H1 (cell line): Measurements from ENCODE around the gene NAPA. TPM values are rescaled to one million over a fixed set of nuclear protein-coding genes. Genes with fewer than 3 reads are reported as not detected.

Experiments
- JUND ChIP-seq: IDR thresholded peaks from 2 replicates; pipeline ENCODE4 v1.6.1; 2011; ENCODE audit warnings: mild to moderate bottlenecking, improper control_type of control experiment, low read length
- TBP ChIP-seq: IDR thresholded peaks from 2 replicates; pipeline ENCODE4 v1.6.1; 2011; ENCODE audit warnings: low read depth, low read length, improper control_type of control experiment
- polyA plus RNA-seq, 7 experiments: library from polyadenylated mRNA; depleted of rRNA in 3 of 7; stranded (reverse) in 5 of 7; unstranded in 2 of 7; fragments of >200 nt in 5 of 7; fragments of 200-250 nt in 2 of 7; gene quantifications; 1 replicate in 5 of 7; 2 replicates in 1 of 7; 4 replicates in 1 of 7; pipeline versions ENCODE4 v1.2.1 to v1.2.3, GENCODE V29; 2011 to 2013; ENCODE audit warnings: missing spikeins in 2 of 7, mixed read lengths in 2 of 7
- total RNA-seq: library from RNA; stranded (reverse); fragmentation: NEBNext Ultra II Directional; extraction: Animal tissue kit (Norgen Biotek cat#: 25700); gene quantifications from 2 replicates; pipeline ENCODE4 v1.2.1, GENCODE V29; 2021

Gene NAPA
- total and polyA plus RNA-seq, 2 of the 8 experiments (the other 6 are each of a cell fraction or from before 2014, with no cell fraction given), result 58.5 to 78.2 TPM

DNA sequence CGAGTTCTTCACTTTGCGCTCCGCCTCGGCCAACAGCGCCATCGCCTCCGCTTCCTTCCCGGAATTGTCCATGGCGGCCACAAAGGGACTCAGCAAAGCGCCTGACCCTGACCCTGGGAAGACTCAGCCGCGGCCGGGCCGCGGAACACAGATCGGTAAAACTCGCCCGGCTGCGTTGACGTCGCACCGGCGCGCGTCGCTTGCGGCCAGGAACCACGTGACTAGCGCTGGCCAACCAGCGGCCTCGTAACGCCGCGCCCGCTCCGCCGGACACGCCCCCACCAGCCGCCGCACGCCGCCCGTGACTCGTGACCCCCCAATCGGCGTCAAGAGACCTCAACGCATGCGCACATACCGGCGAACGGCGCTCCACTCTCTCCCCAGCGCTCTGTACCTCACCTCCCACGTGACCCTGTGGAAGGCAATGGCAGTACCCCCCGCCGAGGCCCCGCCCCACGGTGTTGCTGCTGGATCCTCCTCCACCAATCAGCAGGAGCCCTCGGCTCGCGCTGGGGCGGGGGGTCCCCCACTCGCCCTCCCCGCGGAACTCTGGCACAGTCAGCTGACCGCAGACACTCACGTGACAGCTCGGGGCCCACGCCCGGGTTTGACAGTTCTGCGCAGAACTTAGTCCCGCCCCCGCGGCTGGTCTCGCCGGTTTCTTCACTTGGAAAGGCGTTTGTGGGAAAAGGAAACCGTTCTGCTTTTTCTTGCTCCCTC lies at the start of gene NAPA (continued):
- TF ChIP-seq JUND (no peak), TBP (no peak; the same call in 1 of the 2 replicates)
- TF ChIP-seq, all 59 proteins: peak for 26
